KMS-11 (cell line): ENCODE data around the gene CLEC2B.
A peak's percentile ranks its signal among the peaks of the same experiment; 100 is the strongest.

Experiments used
- H2AFZ ChIP-seq: fragments of 200-600 bp; sonication (generic); 2 replicates; pipeline ENCODE4 v1.6.1; 2016; ENCODE audit warnings: antibody characterized with exemption, mixed run types, low read depth
- H3K27ac ChIP-seq: fragments of 200-600 bp; sonication (generic); 2 replicates; pipeline ENCODE4 v1.6.1; 2016; ENCODE audit warnings: mild to moderate bottlenecking, mixed run types
- H3K27me3 ChIP-seq: fragments of 200-600 bp; sonication (generic); 2 replicates; pipeline ENCODE4 v1.6.1; 2017; ENCODE audit warnings: mild to moderate bottlenecking, low read depth, mixed run types, moderate library complexity; ENCODE audit not compliant: insufficient read depth
- H3K36me3 ChIP-seq: fragments of 200-600 bp; sonication (generic); 2 replicates; pipeline ENCODE4 v1.6.1; 2017; ENCODE audit warnings: mild to moderate bottlenecking, mixed run types; ENCODE audit not compliant: insufficient read depth
- H3K4me1 ChIP-seq: fragments of 200-600 bp; sonication (generic); 2 replicates; pipeline ENCODE4 v1.6.1; 2016; ENCODE audit warnings: mild to moderate bottlenecking, low read depth, mixed run types; ENCODE audit not compliant: poor library complexity, severe bottlenecking
- H3K4me2 ChIP-seq: fragments of 200-600 bp; sonication (generic); 2 replicates; pipeline ENCODE4 v1.7.0; 2016; ENCODE audit warnings: mild to moderate bottlenecking, mixed run types
- H3K4me3 ChIP-seq: fragments of 200-600 bp; sonication (generic); IDR thresholded peaks from 2 replicates; pipeline ENCODE4 v1.6.1; 2017; ENCODE audit warnings: low read depth, low read length, mixed read lengths; ENCODE audit not compliant: insufficient read depth
- H3K79me2 ChIP-seq: fragments of 200-600 bp; sonication (generic); 2 replicates; pipeline ENCODE4 v1.6.1; 2016; ENCODE audit warnings: low read depth, mixed run types; ENCODE audit not compliant: insufficient read depth
- H3K9ac ChIP-seq: fragments of 200-600 bp; sonication (generic); 2 replicates; pipeline ENCODE4 v1.6.1; 2016; ENCODE audit warnings: mild to moderate bottlenecking, mixed run types
- H4K20me1 ChIP-seq: fragments of 200-600 bp; sonication (generic); 2 replicates; pipeline ENCODE4 v1.6.1; 2016; ENCODE audit warnings: mild to moderate bottlenecking, mixed run types; ENCODE audit not compliant: insufficient read depth
- TF ChIP-seq, protein P1 (sequence below): fragments of 200-600 bp; sonication (generic); conservative IDR thresholded peaks from 2 replicates; pipeline ENCODE4 v1.6.1; 2017; ENCODE audit warnings: low read depth, mild to moderate bottlenecking, antibody characterized with exemption, low read length, moderate library complexity, mixed read lengths

Gene CLEC2B

GRCh38 chr12:9864913-9865675 is 4.1 kb downstream of the CLEC2B start:
- peaks cover 29% of the 10 kb centered on the region for H3K4me1 ChIP-seq
- peak overlapping the region; percentile 56; the same call in 1 of the 2 replicates for H3K9ac ChIP-seq
- H3K79me2 ChIP-seq, result no peaks in the 10 kb centered on the region
- no peaks in the 10 kb centered on the region for H3K27me3 ChIP-seq
- H3K27ac ChIP-seq, result peak overlapping the region; percentile 74
- no peaks in the 10 kb centered on the region for H3K36me3 ChIP-seq
- H2AFZ ChIP-seq, result no peak overlapping the region
- no peak overlapping the region for H3K4me3 ChIP-seq
- TF ChIP-seq, protein P1, sequence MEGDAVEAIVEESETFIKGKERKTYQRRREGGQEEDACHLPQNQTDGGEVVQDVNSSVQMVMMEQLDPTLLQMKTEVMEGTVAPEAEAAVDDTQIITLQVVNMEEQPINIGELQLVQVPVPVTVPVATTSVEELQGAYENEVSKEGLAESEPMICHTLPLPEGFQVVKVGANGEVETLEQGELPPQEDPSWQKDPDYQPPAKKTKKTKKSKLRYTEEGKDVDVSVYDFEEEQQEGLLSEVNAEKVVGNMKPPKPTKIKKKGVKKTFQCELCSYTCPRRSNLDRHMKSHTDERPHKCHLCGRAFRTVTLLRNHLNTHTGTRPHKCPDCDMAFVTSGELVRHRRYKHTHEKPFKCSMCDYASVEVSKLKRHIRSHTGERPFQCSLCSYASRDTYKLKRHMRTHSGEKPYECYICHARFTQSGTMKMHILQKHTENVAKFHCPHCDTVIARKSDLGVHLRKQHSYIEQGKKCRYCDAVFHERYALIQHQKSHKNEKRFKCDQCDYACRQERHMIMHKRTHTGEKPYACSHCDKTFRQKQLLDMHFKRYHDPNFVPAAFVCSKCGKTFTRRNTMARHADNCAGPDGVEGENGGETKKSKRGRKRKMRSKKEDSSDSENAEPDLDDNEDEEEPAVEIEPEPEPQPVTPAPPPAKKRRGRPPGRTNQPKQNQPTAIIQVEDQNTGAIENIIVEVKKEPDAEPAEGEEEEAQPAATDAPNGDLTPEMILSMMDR, result no peak
- peak overlapping the region; percentile 55 for H3K4me2 ChIP-seq
- no peaks in the 10 kb centered on the region for H4K20me1 ChIP-seq

- Histone ChIP-seq H3K27ac (no peak overlapping the region), H4K20me1 (no peaks in the 10 kb centered on the region), H3K27me3 (no peaks in the 10 kb centered on the region), H3K4me1 (no peaks in the 10 kb centered on the region), H3K79me2 (no peaks in the 10 kb centered on the region), H3K4me2 (no peak overlapping the region), H2AFZ (no peak overlapping the region), H3K36me3 (no peaks in the 10 kb centered on the region), H3K4me3 (no peak overlapping the region), H3K9ac (no peak overlapping the region)
- TF ChIP-seq, protein P1, result no peak
Observed at GRCh38 chr12:9858135-9858534, 11.0 kb downstream of the CLEC2B start.

GRCh38 chr12:9856894-9857293 is 12.3 kb downstream of the CLEC2B start:
- Histone ChIP-seq H3K79me2 (no peaks in the 10 kb centered on the region), H3K27me3 (no peaks in the 10 kb centered on the region), H3K36me3 (no peaks in the 10 kb centered on the region), H2AFZ (0 out of 2 replicates have a peak overlapping the region, but pooled peaks have one; percentile 6), H3K4me2 (no peak overlapping the region), H4K20me1 (no peaks in the 10 kb centered on the region), H3K27ac (no peak overlapping the region), H3K9ac (no peak overlapping the region), H3K4me1 (no peaks in the 10 kb centered on the region), H3K4me3 (no peak overlapping the region)
- TF ChIP-seq, protein P1, result no peak

- TF ChIP-seq, protein P1, result no peak
- no peaks in the 10 kb centered on the region for H3K4me1 ChIP-seq
Observed at GRCh38 chr12:9856151-9856550, 13.0 kb downstream of the CLEC2B start.

More at GRCh38 chr12:9856151-9856550, 13.0 kb downstream of the CLEC2B start:
- Histone ChIP-seq H3K27ac (no peak overlapping the region), H3K79me2 (no peaks in the 10 kb centered on the region), H2AFZ (no peak overlapping the region), H3K4me3 (no peak overlapping the region), H4K20me1 (no peaks in the 10 kb centered on the region), H3K27me3 (no peaks in the 10 kb centered on the region), H3K4me2 (no peak overlapping the region), H3K9ac (no peak overlapping the region), H3K36me3 (no peaks in the 10 kb centered on the region)
